Suprapubic skin (tissue), 4 donors: ENCODE data around the gene TACR1. TPM values are rescaled to one million over a fixed set of nuclear protein-coding genes. Genes with fewer than 3 reads are reported as not detected.

Experiments used
- DNase-seq, 2 donors: peaks; one replicate each; pipeline ENCODE4 v3.0.0-alpha.2; 2019; ENCODE audit warnings: low spot score in 2 of 2
- H3K27ac ChIP-seq: fragments of 200-600 bp; sonication (generic); one replicate; pipeline ENCODE4 v1.5.1; 2019
- H3K27me3 ChIP-seq: fragments of 200-600 bp; sonication (generic); one replicate; pipeline ENCODE4 v1.5.1; 2019
- H3K36me3 ChIP-seq: fragments of 200-600 bp; sonication (generic); one replicate; pipeline ENCODE4 v1.5.1; 2019
- H3K4me1 ChIP-seq: fragments of 200-600 bp; sonication (generic); one replicate; pipeline ENCODE4 v1.5.1; 2019
- H3K4me3 ChIP-seq: fragments of 200-600 bp; sonication (generic); one replicate; pipeline ENCODE4 v1.5.1; 2019; ENCODE audit warnings: mild to moderate bottlenecking
- H3K9me3 ChIP-seq: fragments of 200-600 bp; sonication (generic); one replicate; pipeline ENCODE4 v1.5.1; 2019
- EP300 ChIP-seq: sonication (generic); formaldehyde crosslinking; IDR thresholded peaks from one replicate; pipeline ENCODE4 v1.6.1; 2017; ENCODE audit warnings: antibody characterized with exemption
- POLR2A ChIP-seq, 2 donors: fragments of 450-650 bp; IDR thresholded peaks; one replicate each; pipeline ENCODE4 v1.6.1; 2017; ENCODE audit warnings: antibody characterized with exemption in 2 of 2, mild to moderate bottlenecking in 2 of 2, moderate library complexity in 2 of 2
- POLR2AphosphoS5 ChIP-seq, 3 donors: sonication (generic); formaldehyde crosslinking; IDR thresholded peaks; one replicate each; pipeline ENCODE4 v1.6.1; 2017; ENCODE audit warnings: antibody characterized with exemption in 3 of 3
- WGBS: methylation state at CpG from one replicate; pipeline ENCODE4 v1.1.5; 2018; 5-methylcytosine and 5-hydroxymethylcytosine counted together
- total RNA-seq, 4 donors: library from RNA; depleted of rRNA; stranded (reverse); fragments of >200 nt; gene quantifications; one replicate each; pipeline ENCODE4 v1.1.0, GENCODE V29; 2016
- TF ChIP-seq, protein P1 (sequence below), 2 donors: fragments of 200-600 bp in 1 of 2; fragments of 450-650 bp in 1 of 2; sonication (generic) in 1 of 2; IDR thresholded peaks; one replicate each; pipeline ENCODE4 v1.5.1; 2016 to 2019; ENCODE audit warnings: antibody characterized with exemption in 2 of 2, mild to moderate bottlenecking in 1 of 2, moderate library complexity in 1 of 2

Gene TACR1
- total RNA-seq, 4 donors from 2014 or later, result 0.55 to 4.8 (median 2.4) TPM

DNA sequence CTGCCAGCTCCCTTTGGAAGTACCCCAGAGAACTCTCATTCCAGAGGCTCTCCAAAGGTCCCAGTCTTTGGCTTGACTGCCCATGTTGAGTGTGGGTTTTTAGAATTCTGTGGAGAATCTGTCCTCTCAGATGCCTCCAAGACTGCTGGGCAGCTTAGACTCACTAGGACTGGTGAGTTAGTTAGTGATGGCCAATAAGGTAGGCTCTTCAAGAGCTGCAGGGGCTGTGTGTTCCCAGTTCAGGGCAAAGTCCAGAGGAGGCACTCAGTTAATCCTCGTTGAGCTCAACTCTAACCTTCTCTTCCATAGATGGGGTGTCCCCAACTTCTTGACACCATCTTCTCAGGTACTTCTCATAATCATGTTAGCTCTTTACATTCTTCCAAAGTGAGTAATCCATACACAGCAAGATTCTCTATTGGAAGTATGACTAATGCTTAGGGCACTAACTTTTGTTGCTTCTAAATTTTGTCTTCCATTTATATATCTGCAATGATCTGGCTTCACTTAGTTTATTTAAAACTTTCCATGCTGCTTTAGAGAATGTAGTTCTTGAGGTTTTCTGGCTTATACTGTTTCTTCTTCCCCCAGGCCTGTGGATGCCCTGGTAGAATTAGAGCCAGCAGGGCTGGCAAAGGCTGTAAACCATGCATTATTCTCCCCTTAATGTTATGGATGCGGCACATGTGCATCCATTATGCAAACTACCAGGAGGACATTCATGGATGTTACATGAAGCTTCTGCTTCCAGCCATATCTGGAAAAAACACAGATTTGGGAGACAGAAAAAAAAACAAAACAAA, 151.9 kb downstream of the TACR1 start:
- H3K27ac ChIP-seq, result no peak overlapping the region
- no peaks in the 10 kb centered on the region for H3K9me3 ChIP-seq
- DNase-seq, result no peak
- H3K4me3 ChIP-seq, result no peak overlapping the region
- WGBS, result 89% methylated on average over 2 of the region's 2 CpGs
- TF ChIP-seq POLR2A (IDR thresholded peaks at IDR 0.05), result no peak
- no peaks in the 10 kb centered on the region for H3K27me3 ChIP-seq
- H3K36me3 ChIP-seq, result no peaks in the 10 kb centered on the region
- peaks cover 1% of the 10 kb centered on the region for H3K4me1 ChIP-seq

- no peak for TF ChIP-seq POLR2A (IDR thresholded peaks at IDR 0.05)
- TF ChIP-seq POLR2AphosphoS5 (IDR thresholded peaks at IDR 0.05), result no peak
- TF ChIP-seq, protein P1, sequence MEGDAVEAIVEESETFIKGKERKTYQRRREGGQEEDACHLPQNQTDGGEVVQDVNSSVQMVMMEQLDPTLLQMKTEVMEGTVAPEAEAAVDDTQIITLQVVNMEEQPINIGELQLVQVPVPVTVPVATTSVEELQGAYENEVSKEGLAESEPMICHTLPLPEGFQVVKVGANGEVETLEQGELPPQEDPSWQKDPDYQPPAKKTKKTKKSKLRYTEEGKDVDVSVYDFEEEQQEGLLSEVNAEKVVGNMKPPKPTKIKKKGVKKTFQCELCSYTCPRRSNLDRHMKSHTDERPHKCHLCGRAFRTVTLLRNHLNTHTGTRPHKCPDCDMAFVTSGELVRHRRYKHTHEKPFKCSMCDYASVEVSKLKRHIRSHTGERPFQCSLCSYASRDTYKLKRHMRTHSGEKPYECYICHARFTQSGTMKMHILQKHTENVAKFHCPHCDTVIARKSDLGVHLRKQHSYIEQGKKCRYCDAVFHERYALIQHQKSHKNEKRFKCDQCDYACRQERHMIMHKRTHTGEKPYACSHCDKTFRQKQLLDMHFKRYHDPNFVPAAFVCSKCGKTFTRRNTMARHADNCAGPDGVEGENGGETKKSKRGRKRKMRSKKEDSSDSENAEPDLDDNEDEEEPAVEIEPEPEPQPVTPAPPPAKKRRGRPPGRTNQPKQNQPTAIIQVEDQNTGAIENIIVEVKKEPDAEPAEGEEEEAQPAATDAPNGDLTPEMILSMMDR (IDR thresholded peaks at IDR 0.05), result no peak
- TF ChIP-seq EP300, result no peak
- Histone ChIP-seq H3K36me3 (no peaks in the 10 kb centered on the region), H3K27me3 (no peaks in the 10 kb centered on the region), H3K27ac (no peak overlapping the region), H3K4me1 (peaks cover 6% of the 10 kb centered on the region), H3K4me3 (no peak overlapping the region), H3K9me3 (no peaks in the 10 kb centered on the region)
- no CpG with 5 or more reads among the region's 4 CpGs for WGBS
- DNase-seq, result no peak
Measured at GRCh38 chr2:75045526-75046050, 153.7 kb downstream of the TACR1 start.

GRCh38 chr2:75044291-75044690, 155.0 kb downstream of the TACR1 start:
- WGBS, result 95% methylated on average over 2 of the region's 2 CpGs
- Histone ChIP-seq H3K4me3 (no peak overlapping the region), H3K9me3 (no peaks in the 10 kb centered on the region), H3K27ac (no peak overlapping the region), H3K36me3 (no peaks in the 10 kb centered on the region), H3K27me3 (no peaks in the 10 kb centered on the region), H3K4me1 (peaks cover 9% of the 10 kb centered on the region)
- DNase-seq, result no peak
- TF ChIP-seq POLR2AphosphoS5 (IDR thresholded peaks at IDR 0.05) (no peak), POLR2A (IDR thresholded peaks at IDR 0.05) (no peak), EP300 (no peak)
- TF ChIP-seq, protein P1 (IDR thresholded peaks at IDR 0.05), result no peak

- no peak for DNase-seq
- TF ChIP-seq, protein P1 (IDR thresholded peaks at IDR 0.05), result no peak
- no peak for TF ChIP-seq POLR2A (IDR thresholded peaks at IDR 0.05)
- TF ChIP-seq POLR2AphosphoS5 (IDR thresholded peaks at IDR 0.05), result no peak
- TF ChIP-seq EP300, result no peak
- Histone ChIP-seq H3K4me1 (peaks cover 9% of the 10 kb centered on the region), H3K27me3 (no peaks in the 10 kb centered on the region), H3K9me3 (no peaks in the 10 kb centered on the region), H3K27ac (no peak overlapping the region), H3K36me3 (no peaks in the 10 kb centered on the region), H3K4me3 (no peak overlapping the region)
- 91% methylated on average over 1 of the region's 1 CpG for WGBS
Measured at GRCh38 chr2:75042823-75043222, 156.5 kb downstream of the TACR1 start.

DNA sequence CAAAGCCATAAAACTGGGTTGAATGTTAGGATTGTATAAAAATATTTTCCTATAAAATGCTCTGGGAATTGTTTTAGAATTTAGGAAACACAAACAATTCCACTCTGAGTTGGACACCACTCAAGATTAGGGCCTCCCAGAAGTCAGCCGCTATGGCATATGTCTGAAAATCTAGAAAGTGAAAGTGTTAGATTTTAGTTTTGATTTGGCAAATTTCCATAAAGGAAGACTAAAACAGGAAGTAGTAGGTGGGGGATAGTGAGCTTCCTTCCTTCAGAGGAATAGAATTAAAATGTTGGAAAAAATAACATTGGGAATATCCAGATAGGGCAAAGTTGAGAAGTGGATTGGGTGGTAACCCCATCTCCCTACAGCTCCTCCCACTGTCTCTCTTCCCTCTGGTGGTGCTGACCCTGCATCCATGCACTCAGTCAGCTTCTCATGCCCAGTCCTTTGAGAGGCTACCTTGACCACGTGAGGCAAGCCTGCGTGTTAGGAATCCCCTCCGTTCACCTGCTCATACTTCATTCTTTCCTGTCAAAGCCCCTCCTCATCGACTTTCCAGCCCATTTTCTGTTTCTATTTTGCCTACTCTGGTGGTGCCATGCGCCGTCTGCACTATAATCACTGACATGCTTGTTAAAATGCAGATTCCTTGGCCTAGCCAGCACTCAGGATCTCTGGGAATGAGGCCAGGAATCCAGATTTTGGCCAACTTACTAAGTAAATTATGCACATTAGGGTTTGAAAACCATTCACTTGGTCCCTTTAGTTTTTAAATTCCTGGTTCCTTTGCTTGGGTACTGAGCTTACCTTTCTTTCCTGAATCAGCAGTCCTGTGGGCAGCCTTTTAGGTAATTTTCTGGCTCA, 157.4 kb downstream of the TACR1 start:
- Histone ChIP-seq H3K27me3 (no peaks in the 10 kb centered on the region), H3K4me3 (no peak overlapping the region), H3K9me3 (no peaks in the 10 kb centered on the region), H3K27ac (no peak overlapping the region), H3K4me1 (peaks cover 9% of the 10 kb centered on the region), H3K36me3 (no peaks in the 10 kb centered on the region)
- WGBS, result 76% methylated on average over 7 of the region's 7 CpGs
- no peak for DNase-seq
- TF ChIP-seq, protein P1 (IDR thresholded peaks at IDR 0.05), result no peak
- no peak for TF ChIP-seq POLR2AphosphoS5 (IDR thresholded peaks at IDR 0.05)
- TF ChIP-seq EP300, result no peak
- no peak for TF ChIP-seq POLR2A (IDR thresholded peaks at IDR 0.05)
